Neural cell (in vitro differentiated cells): ENCODE measurements around the gene TFDP1.

Source experiments
- EZH2 ChIP-seq: fragments of 200-600, 300-800 bp; shearing (Covaris generic), sonication (generic); IDR thresholded peaks from 2 replicates; pipeline ENCODE4 v1.6.1; 2014; ENCODE audit warnings: antibody characterized with exemption, low read length, borderline replicate concordance, mild to moderate bottlenecking; ENCODE audit not compliant: insufficient read depth, poor library complexity, severe bottlenecking
- MXI1 ChIP-seq: fragments of 450-650 bp; conservative IDR thresholded peaks from 2 replicates; pipeline ENCODE4 v1.6.1; 2014; ENCODE audit warnings: antibody characterized with exemption, mild to moderate bottlenecking; ENCODE audit not compliant: poor library complexity, severe bottlenecking
- POLR2AphosphoS5 ChIP-seq: IDR thresholded peaks from 2 replicates; pipeline ENCODE4 v1.6.1; 2012
- RAD21 ChIP-seq: fragments of 450-650 bp; conservative IDR thresholded peaks from 2 replicates; pipeline ENCODE4 v1.6.1; 2014; ENCODE audit warnings: antibody characterized with exemption, mild to moderate bottlenecking, moderate library complexity
- TF ChIP-seq, protein P1 (sequence below): fragments of 450-650 bp; IDR thresholded peaks from 2 replicates; pipeline ENCODE4 v1.5.1; 2014; ENCODE audit warnings: antibody characterized with exemption, mild to moderate bottlenecking, moderate library complexity; ENCODE audit not compliant: poor library complexity, severe bottlenecking

- no peak for TF ChIP-seq POLR2AphosphoS5
- TF ChIP-seq, protein P1, sequence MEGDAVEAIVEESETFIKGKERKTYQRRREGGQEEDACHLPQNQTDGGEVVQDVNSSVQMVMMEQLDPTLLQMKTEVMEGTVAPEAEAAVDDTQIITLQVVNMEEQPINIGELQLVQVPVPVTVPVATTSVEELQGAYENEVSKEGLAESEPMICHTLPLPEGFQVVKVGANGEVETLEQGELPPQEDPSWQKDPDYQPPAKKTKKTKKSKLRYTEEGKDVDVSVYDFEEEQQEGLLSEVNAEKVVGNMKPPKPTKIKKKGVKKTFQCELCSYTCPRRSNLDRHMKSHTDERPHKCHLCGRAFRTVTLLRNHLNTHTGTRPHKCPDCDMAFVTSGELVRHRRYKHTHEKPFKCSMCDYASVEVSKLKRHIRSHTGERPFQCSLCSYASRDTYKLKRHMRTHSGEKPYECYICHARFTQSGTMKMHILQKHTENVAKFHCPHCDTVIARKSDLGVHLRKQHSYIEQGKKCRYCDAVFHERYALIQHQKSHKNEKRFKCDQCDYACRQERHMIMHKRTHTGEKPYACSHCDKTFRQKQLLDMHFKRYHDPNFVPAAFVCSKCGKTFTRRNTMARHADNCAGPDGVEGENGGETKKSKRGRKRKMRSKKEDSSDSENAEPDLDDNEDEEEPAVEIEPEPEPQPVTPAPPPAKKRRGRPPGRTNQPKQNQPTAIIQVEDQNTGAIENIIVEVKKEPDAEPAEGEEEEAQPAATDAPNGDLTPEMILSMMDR = no peak
- TF ChIP-seq EZH2 = no peak
- no peak for TF ChIP-seq RAD21
- no peak for TF ChIP-seq MXI1
Observed at GRCh38 chr13:113650275-113650674, 65.7 kb downstream of the TFDP1 start.
